ENCODE data around the gene CLEC12A. TPM values are rescaled to one million over a fixed set of nuclear protein-coding genes. Genes with fewer than 3 reads are reported as not detected.

Gene CLEC12A
- polyA plus RNA-seq, 2 of the 4 experiments (the other 2 are of a cell fraction): not detected

DNA sequence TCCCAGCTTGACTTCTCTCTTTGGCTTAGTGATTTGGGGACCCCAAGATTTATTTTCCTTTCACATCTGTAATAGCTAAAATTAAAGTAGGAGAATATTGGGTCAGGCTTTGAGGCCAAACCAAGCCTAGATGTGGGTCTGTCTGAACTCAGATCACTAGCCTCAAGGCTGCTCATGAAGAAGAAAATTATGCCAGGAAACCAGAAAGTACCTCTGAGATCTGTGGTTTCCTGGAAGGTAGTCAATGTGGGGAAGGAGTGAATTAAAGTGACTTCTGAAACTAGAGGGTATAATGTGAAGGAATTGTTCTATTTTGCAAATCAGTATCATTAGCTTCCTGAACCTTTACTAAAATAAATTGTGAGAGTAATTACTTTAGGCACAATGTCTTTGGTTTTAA, 13.4 kb upstream of the CLEC12A start (continued):
- no peak for TF ChIP-seq ZSCAN20 (CRISPR knock-in tag; IDR thresholded peaks at IDR 0.05)

DNA sequence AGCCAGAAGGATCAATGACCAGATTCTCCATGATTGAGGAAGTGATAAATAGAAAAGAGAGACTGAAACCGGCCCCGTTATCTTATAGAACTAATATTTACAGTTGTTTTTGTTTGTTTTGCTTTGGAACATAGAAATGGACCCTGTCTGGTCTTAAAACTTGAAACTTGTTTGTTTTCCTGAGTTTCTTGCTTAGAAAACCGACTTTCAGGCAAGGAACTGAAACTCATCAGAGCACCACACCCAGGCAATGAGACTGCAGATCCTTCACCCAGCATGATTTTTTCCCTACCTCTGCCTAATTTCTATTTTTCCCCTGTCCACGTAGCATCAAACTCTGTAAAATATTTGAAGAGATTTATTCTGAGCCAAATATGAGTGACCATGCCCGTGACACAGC, 10.6 kb upstream of the CLEC12A start:
- FAIRE-seq (no peak), DNase-seq (ENCODE audit: low read depth in 1 of 2, low spot score in 1 of 2) (no peak), ATAC-seq (no peak)
- no peak overlapping the region for H3K4me3 ChIP-seq
- CTCF ChIA-PET: no interaction called here
- TF ChIP-seq, protein P1, sequence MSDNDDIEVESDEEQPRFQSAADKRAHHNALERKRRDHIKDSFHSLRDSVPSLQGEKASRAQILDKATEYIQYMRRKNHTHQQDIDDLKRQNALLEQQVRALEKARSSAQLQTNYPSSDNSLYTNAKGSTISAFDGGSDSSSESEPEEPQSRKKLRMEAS (IDR thresholded peaks at IDR 0.05): no peak
- TF ChIP-seq NR3C1 (IDR thresholded peaks at IDR 0.05) (no peak), CEBPB (IDR thresholded peaks at IDR 0.05) (no peak), FOXS1 (CRISPR knock-in tag; IDR thresholded peaks at IDR 0.05) (no peak), TFCP2L1 (CRISPR knock-in tag; IDR thresholded peaks at IDR 0.05) (no peak)
- TF ChIP-seq, protein P2, sequence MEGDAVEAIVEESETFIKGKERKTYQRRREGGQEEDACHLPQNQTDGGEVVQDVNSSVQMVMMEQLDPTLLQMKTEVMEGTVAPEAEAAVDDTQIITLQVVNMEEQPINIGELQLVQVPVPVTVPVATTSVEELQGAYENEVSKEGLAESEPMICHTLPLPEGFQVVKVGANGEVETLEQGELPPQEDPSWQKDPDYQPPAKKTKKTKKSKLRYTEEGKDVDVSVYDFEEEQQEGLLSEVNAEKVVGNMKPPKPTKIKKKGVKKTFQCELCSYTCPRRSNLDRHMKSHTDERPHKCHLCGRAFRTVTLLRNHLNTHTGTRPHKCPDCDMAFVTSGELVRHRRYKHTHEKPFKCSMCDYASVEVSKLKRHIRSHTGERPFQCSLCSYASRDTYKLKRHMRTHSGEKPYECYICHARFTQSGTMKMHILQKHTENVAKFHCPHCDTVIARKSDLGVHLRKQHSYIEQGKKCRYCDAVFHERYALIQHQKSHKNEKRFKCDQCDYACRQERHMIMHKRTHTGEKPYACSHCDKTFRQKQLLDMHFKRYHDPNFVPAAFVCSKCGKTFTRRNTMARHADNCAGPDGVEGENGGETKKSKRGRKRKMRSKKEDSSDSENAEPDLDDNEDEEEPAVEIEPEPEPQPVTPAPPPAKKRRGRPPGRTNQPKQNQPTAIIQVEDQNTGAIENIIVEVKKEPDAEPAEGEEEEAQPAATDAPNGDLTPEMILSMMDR (IDR thresholded peaks at IDR 0.05): no peak
- TF ChIP-seq, protein P3, sequence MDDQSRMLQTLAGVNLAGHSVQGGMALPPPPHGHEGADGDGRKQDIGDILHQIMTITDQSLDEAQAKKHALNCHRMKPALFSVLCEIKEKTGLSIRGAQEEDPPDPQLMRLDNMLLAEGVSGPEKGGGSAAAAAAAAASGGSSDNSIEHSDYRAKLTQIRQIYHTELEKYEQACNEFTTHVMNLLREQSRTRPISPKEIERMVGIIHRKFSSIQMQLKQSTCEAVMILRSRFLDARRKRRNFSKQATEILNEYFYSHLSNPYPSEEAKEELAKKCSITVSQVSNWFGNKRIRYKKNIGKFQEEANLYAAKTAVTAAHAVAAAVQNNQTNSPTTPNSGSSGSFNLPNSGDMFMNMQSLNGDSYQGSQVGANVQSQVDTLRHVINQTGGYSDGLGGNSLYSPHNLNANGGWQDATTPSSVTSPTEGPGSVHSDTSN (IDR thresholded peaks at IDR 0.05): no peak
- TF ChIP-seq, protein P4, sequence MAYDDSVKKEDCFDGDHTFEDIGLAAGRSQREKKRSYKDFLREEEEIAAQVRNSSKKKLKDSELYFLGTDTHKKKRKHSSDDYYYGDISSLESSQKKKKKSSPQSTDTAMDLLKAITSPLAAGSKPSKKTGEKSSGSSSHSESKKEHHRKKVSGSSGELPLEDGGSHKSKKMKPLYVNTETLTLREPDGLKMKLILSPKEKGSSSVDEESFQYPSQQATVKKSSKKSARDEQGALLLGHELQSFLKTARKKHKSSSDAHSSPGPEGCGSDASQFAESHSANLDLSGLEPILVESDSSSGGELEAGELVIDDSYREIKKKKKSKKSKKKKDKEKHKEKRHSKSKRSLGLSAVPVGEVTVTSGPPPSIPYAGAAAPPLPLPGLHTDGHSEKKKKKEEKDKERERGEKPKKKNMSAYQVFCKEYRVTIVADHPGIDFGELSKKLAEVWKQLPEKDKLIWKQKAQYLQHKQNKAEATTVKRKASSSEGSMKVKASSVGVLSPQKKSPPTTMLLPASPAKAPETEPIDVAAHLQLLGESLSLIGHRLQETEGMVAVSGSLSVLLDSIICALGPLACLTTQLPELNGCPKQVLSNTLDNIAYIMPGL (CRISPR knock-in tag; IDR thresholded peaks at IDR 0.05; ENCODE audit: borderline replicate concordance): no peak
- H3K4me2 ChIP-seq: no peak overlapping the region
- 28% methylated on average over 5 of the region's 5 CpGs for WGBS (ENCODE audit: missing lambda C conversion rate)
- no peaks in the 10 kb centered on the region for H3K4me1 ChIP-seq
- POLR2A ChIA-PET: no interaction called here
- H3K27ac ChIP-seq: no peak overlapping the region
- H3K9me3 ChIP-seq: no peaks in the 10 kb centered on the region

DNA sequence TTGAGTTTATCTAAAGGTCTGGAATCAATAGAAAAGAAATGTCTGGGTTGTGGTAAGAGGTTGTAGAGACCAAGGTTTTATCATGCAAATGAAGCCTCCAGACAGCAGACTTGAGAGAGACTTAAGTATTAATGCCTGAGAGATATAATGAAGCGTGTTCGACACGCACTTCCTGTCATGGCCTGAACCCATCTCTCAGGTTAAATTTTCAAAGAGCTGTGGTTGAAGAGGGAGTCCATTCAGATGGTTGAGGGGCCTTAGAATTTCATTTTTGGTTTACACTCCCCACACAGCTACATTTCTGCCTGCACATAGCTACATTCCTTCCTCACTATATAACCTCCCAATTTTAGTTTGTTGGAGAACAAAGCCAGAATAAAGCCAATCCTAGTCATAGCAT, 10.1 kb upstream of the CLEC12A start:
- FAIRE-seq (no peak), DNase-seq (ENCODE audit: low read depth in 1 of 2, low spot score in 1 of 2) (no peak), ATAC-seq (no peak)
- TF ChIP-seq ZC3H11A (IDR thresholded peaks at IDR 0.05): no peak
- TF ChIP-seq EP300 (IDR thresholded peaks at IDR 0.05): no peak
- no peak for TF ChIP-seq JUN (IDR thresholded peaks at IDR 0.05)
- TF ChIP-seq POLR2AphosphoS2 (conservative IDR thresholded peaks at IDR 0.05; ENCODE audit: low read length): no peak
- no peak for TF ChIP-seq SMC3 (IDR thresholded peaks at IDR 0.05)
- TF ChIP-seq, protein P4 (CRISPR knock-in tag; IDR thresholded peaks at IDR 0.05; ENCODE audit: borderline replicate concordance): no peak
- no peak for TF ChIP-seq RAD21 (conservative IDR thresholded peaks at IDR 0.05 in 1 of 2, IDR thresholded peaks at IDR 0.05 in 1 of 2)
- TF ChIP-seq HOXB13 (CRISPR knock-in tag; IDR thresholded peaks at IDR 0.05; ENCODE audit: low read depth): no peak
- TF ChIP-seq, protein P5, sequence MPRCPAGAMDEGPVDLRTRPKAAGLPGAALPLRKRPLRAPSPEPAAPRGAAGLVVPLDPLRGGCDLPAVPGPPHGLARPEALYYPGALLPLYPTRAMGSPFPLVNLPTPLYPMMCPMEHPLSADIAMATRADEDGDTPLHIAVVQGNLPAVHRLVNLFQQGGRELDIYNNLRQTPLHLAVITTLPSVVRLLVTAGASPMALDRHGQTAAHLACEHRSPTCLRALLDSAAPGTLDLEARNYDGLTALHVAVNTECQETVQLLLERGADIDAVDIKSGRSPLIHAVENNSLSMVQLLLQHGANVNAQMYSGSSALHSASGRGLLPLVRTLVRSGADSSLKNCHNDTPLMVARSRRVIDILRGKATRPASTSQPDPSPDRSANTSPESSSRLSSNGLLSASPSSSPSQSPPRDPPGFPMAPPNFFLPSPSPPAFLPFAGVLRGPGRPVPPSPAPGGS (IDR thresholded peaks at IDR 0.05): no peak
- no peak for TF ChIP-seq EHF (CRISPR knock-in tag; IDR thresholded peaks at IDR 0.05)
- TF ChIP-seq, protein P6, sequence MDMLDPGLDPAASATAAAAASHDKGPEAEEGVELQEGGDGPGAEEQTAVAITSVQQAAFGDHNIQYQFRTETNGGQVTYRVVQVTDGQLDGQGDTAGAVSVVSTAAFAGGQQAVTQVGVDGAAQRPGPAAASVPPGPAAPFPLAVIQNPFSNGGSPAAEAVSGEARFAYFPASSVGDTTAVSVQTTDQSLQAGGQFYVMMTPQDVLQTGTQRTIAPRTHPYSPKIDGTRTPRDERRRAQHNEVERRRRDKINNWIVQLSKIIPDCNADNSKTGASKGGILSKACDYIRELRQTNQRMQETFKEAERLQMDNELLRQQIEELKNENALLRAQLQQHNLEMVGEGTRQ (IDR thresholded peaks at IDR 0.05): no peak
- TF ChIP-seq MAFK (IDR thresholded peaks at IDR 0.05; ENCODE audit: partially characterized antibody): no peak
- TF ChIP-seq CEBPB (IDR thresholded peaks at IDR 0.05): no peak
- no peak for TF ChIP-seq KDM1A (IDR thresholded peaks at IDR 0.05; ENCODE audit: low read depth)
- TF ChIP-seq SREBF2 (IDR thresholded peaks at IDR 0.05): no peak
- Histone ChIP-seq H3K4me3 (no peak overlapping the region), H3K4me2 (no peak overlapping the region), H3K4me1 (no peaks in the 10 kb centered on the region), H3K9me3 (no peaks in the 10 kb centered on the region), H3K27ac (no peak overlapping the region)
- POLR2A ChIA-PET: no interaction called here
- WGBS (ENCODE audit: missing lambda C conversion rate): 86% methylated on average over 3 of the region's 3 CpGs
- CTCF ChIA-PET: no interaction called here
